GM06990 (cell line): ENCODE measurements around the gene HIP1R.

Experiments
- DNase-seq: peaks from one replicate; pipeline ENCODE4 v3.0.0-alpha.2; 2011; ENCODE audit not compliant: insufficient read length; ENCODE audit errors: extremely low read depth
- H3K27me3 ChIP-seq: replicated peaks from 2 replicates; pipeline ENCODE4 v1.6.0; 2011; ENCODE audit warnings: low read length; ENCODE audit not compliant: control insufficient read depth, insufficient read depth
- H3K36me3 ChIP-seq: 2 replicates; pipeline ENCODE4 v1.5.1; 2011; ENCODE audit warnings: low read length; ENCODE audit not compliant: control insufficient read depth, insufficient read depth
- H3K4me3 ChIP-seq: replicated peaks from 2 replicates; pipeline ENCODE4 v1.5.1; 2011; ENCODE audit warnings: low read depth, mild to moderate bottlenecking, control low read depth, low read length
- TF ChIP-seq, protein P1 (sequence below): IDR thresholded peaks from 2 replicates; pipeline ENCODE4 v1.5.1; 2011; ENCODE audit warnings: low read length, control low read depth, mild to moderate bottlenecking, inconsistent platforms; ENCODE audit not compliant: insufficient read depth, poor library complexity, severe bottlenecking

Gene HIP1R

DNA sequence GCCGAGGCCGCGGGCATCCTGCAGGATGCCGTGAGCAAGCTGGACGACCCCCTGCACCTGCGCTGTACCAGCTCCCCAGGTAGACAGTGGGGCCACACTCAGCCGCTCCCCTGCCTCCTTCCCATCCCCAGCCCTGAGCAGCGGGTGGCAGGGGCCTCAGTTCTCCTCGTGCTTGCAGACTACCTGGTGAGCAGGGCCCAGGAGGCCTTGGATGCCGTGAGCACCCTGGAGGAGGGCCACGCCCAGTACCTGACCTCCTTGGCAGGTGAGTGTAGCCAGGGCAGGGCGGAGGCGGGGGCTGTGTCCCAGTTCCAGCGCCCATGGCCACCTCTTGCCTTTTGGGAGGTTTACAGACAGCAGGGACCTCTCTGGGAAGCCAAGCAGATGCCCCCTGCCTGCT, 22.9 kb downstream of the HIP1R start:
- Histone ChIP-seq H3K4me3 (no peak overlapping the region), H3K36me3 (no peaks in the 10 kb centered on the region; the same call in 1 of the 2 replicates), H3K27me3 (no peaks in the 10 kb centered on the region)
- TF ChIP-seq, protein P1, sequence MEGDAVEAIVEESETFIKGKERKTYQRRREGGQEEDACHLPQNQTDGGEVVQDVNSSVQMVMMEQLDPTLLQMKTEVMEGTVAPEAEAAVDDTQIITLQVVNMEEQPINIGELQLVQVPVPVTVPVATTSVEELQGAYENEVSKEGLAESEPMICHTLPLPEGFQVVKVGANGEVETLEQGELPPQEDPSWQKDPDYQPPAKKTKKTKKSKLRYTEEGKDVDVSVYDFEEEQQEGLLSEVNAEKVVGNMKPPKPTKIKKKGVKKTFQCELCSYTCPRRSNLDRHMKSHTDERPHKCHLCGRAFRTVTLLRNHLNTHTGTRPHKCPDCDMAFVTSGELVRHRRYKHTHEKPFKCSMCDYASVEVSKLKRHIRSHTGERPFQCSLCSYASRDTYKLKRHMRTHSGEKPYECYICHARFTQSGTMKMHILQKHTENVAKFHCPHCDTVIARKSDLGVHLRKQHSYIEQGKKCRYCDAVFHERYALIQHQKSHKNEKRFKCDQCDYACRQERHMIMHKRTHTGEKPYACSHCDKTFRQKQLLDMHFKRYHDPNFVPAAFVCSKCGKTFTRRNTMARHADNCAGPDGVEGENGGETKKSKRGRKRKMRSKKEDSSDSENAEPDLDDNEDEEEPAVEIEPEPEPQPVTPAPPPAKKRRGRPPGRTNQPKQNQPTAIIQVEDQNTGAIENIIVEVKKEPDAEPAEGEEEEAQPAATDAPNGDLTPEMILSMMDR: no peak
- no peak for DNase-seq

DNA sequence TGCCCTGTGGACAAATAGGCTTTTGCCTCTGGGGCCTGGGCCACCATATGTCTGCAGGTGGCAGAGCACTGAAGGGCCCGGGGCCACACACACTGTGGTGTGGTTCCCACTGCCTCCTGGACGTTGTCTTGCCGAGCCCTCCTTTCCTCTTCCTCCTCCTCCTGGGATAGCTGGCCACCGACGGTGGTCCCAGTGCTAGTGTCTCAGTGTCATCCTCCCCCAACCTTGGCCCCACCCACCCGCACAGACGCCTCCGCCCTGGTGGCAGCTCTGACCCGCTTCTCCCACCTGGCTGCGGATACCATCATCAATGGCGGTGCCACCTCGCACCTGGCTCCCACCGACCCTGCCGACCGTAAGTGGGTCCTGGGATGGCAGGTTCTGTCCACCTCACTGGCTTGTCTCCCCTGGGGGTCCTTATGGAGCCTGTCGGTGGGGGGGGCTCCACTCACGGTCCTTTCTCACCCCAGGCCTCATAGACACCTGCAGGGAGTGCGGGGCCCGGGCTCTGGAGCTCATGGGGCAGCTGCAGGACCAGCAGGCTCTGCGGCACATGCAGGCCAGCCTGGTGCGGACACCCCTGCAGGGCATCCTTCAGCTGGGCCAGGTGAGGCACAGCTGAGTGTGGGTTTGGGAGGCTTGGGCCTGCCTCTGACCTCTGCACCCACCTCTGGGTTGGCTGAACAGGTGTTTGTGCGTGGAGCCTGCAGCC, 23.5 kb downstream of the HIP1R start:
- Histone ChIP-seq H3K36me3 (no peaks in the 10 kb centered on the region; the same call in 1 of the 2 replicates), H3K4me3 (no peak overlapping the region), H3K27me3 (no peaks in the 10 kb centered on the region)
- TF ChIP-seq, protein P1: no peak
- DNase-seq: no peak

DNA sequence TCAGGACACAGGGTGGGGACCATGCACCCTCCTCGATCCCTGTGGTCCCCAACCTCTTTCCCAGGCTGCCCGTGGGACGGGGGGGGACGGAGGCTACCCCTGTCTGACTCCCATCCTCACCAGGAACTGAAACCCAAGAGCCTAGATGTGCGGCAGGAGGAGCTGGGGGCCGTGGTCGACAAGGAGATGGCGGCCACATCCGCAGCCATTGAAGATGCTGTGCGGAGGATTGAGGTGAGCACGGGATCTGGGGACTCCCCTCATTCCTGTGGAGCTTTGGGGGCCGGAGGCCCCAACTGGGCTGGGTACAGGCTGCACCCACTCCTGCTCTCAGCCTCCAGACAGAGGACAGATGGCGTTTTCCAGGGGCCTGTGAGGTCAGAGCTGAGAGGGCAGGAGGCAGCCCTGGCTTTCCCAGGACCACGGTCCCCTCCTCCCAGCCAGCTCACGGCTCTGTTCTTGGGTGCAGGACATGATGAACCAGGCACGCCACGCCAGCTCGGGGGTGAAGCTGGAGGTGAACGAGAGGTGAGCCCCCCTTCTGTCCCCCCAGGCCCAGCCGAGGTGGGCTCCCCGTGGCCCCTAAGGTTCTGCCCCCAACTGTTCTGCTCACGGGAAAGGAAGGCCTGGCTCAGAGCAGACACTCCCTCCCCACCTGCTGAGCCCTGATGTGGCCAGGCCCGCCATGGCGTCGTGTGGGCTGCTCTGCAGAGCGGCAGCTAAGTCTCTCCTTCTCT, 24.2 kb downstream of the HIP1R start:
- Histone ChIP-seq H3K4me3 (no peak overlapping the region), H3K27me3 (no peaks in the 10 kb centered on the region), H3K36me3 (no peaks in the 10 kb centered on the region; the same call in 1 of the 2 replicates)
- no peak for DNase-seq
- TF ChIP-seq, protein P1: no peak

DNA sequence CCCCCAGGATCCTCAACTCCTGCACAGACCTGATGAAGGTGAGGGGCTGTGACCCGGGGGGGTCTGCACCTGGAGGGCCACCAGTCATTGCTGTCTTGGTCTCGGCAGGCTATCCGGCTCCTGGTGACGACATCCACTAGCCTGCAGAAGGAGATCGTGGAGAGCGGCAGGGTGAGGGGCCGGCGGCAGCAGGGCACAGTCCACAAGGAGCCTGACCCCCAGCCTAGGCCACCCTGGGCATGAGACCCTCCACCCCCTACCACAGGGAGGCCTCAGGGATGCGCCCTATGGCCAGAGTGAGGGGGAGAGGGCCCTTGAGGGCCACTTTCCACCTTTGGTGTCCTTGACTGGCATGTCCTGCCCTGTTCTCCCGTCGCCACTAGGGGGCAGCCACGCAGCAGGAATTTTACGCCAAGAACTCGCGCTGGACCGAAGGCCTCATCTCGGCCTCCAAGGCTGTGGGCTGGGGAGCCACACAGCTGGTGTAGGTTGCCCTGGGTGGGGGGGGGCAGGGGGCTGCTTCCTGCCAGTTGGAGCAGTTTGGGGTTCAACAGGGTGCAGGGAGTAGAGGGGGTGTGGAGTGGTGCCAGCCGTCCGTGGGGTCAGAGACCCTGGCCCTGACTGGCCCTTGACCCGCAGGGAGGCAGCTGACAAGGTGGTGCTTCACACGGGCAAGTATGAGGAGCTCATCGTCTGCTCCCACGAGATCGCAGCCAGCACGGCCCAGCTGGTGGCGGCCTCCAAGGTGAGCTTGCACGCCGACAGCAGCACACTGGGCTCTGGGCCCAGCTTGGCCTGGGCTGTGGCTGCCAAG, 25.0 kb downstream of the HIP1R start:
- TF ChIP-seq, protein P1: peak; percentile 91
- Histone ChIP-seq H3K36me3 (no peaks in the 10 kb centered on the region; the same call in 1 of the 2 replicates), H3K27me3 (no peaks in the 10 kb centered on the region), H3K4me3 (no peak overlapping the region)
- DNase-seq: peak; percentile 66

DNA sequence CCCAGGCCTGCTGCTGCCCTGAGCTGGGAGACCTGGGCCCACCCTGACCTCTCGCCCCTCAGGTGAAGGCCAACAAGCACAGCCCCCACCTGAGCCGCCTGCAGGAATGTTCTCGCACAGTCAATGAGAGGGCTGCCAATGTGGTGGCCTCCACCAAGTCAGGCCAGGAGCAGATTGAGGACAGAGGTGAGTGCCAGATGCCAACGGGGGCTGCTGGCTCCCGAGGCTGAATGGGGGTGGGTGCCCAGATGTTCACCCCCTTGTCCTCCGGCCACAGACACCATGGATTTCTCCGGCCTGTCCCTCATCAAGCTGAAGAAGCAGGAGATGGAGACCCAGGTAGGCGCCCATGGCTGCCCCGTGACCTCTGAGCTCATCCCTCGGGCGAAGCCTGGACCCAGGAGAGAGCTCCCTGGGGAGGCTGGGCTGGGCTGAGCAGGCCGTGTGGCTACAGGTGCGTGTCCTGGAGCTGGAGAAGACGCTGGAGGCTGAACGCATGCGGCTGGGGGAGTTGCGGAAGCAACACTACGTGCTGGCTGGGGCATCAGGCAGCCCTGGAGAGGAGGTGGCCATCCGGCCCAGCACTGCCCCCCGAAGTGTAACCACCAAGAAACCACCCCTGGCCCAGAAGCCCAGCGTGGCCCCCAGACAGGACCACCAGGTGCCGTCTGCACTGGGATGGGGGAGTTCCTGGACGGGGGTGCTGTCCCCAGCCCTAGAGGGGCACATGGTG, 25.8 kb downstream of the HIP1R start:
- no peaks in the 10 kb centered on the region; the same call in none of the 2 replicates for H3K36me3 ChIP-seq
- no peaks in the 10 kb centered on the region for H3K27me3 ChIP-seq
- TF ChIP-seq, protein P1: no peak
- H3K4me3 ChIP-seq: no peak overlapping the region
- no peak for DNase-seq
